ENCODE measurements around the gene BACE2. TPM values are rescaled to one million over a fixed set of nuclear protein-coding genes. Genes with fewer than 3 reads are reported as not detected.

BACE2 gene
- 89.7 to 162 TPM (median 130 TPM) in 3 replicates for polyA plus RNA-seq
- polyA plus RNA-seq (2011; ENCODE audit: low read depth): 31.9 TPM
- 122 and 149 TPM in 2 replicates for polyA plus RNA-seq (2011; cell fraction: cytosol; rRNA removed)
- 153 and 161 TPM in 2 replicates for polyA plus RNA-seq (2011; cell fraction: nucleus; rRNA removed)
- 57.6 and 100.0 TPM in 2 replicates for polyA plus RNA-seq (2012; ENCODE audit: low replicate concordance)
- 101 to 131 TPM (median 126 TPM) in 3 replicates for polyA minus RNA-seq
- polyA minus RNA-seq (2011; cell fraction: cytosol; rRNA and poly(A)+ RNA removed): 99.8 TPM
- 82.9 and 141 TPM in 2 replicates for polyA minus RNA-seq (2011; cell fraction: nucleus; rRNA and poly(A)+ RNA removed)

DNA sequence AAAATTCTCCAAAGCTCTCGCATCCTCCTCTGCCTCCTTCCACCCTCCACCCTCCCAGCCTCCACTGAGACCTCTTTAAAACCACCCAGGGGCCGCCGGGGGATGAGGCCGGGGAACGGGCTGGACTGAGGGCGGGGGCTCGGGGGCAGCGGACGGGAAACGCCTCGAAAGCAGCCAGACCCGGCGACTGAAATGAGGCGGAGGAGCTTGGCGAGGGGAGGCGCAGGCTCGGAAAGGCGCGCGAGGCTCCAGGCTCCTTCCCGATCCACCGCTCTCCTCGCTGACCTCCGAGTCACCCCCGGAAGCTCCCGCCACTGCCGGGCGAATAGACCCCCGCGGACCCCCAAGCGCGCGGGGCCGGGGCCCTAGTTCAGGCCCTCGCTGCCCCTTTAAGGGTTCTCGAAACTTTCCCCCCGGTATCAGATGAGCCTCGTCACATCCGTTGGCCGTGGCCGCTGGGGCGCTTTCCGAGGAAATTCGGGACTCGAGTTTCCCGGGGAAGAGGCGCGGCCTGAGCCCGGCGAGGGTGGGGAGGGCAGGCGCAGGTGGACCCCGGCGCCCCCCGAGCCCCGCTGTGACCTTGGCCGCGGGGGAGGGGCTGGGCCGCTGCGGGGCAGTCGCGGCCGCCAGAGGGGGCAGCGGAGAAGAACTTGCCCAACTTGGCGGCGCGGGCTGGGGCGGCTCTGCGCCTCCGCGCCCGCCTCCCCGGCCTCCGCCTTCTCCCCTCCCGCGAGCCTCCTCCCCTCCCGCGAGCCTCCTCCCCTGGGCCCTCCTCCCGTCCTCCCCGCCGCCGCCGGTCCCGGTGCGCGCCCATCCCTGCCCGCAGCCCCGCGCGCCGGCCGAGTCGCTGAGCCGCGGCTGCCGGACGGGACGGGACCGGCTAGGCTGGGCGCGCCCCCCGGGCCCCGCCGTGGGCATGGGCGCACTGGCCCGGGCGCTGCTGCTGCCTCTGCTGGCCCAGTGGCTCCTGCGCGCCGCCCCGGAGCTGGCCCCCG lies at the start of gene BACE2:
Gene BACE2, plus strand, starts transcription at position 813 of the 995 bp plus-strand sequence. Its CDS starts 104 bp downstream, at position 917.
- dilution Hi-C loops (cut with MboI; ENCODE audit: extremely low pct_ligation_motif_present, low sequenced_read_pairs): no loop called here
- Histone ChIP-seq H3K4me3 (ENCODE audit: control insufficient read depth in 2 of 3, extremely low read depth in 1 of 3, insufficient read depth in 2 of 3, low read depth in 1 of 3, low read length in 3 of 3) (peak within 1 kb of the TSS; percentile 76 to 91 (median 87)), H3K9me1 (ENCODE audit: control insufficient read depth, extremely low read depth, insufficient read depth, low read length) (no peaks in the 10 kb centered on the region), H3K27me3 (ENCODE audit: control insufficient read depth, extremely low read depth, insufficient read depth, low read length) (no peaks in the 10 kb centered on the region), H3K36me3 (ENCODE audit: control insufficient read depth in 2 of 2, extremely low read depth in 1 of 2, insufficient read depth in 2 of 2, low read length in 2 of 2) (peaks cover 3 to 6% of the 10 kb centered on the region in 2 experiments), H2AFZ (ENCODE audit: control insufficient read depth, low read length) (peak within 1 kb of the TSS; percentile 62), H3K9me3 (ENCODE audit: control insufficient read depth, low read depth, low read length) (no peaks in the 10 kb centered on the region), H3K79me2 (ENCODE audit: control insufficient read depth, insufficient read depth, low read length) (peaks cover 29% of the 10 kb centered on the region), H3K9ac (ENCODE audit: control insufficient read depth, extremely low read depth, insufficient read depth, low read length) (peak within 1 kb of the TSS; percentile 89), H3K4me1 (ENCODE audit: control insufficient read depth, extremely low read depth, insufficient read depth, low read length) (peaks cover 40% of the 10 kb centered on the region), H4K20me1 (ENCODE audit: control insufficient read depth, extremely low read depth, insufficient read depth, low read length) (no peaks in the 10 kb centered on the region), H3K27ac (ENCODE audit: control insufficient read depth, insufficient read depth, low read length) (peak within 1 kb of the TSS; percentile 96), H3K4me2 (ENCODE audit: control insufficient read depth, extremely low read depth, insufficient read depth, low read depth, low read length) (peak within 1 kb of the TSS; percentile 81)
- no peak for TF ChIP-seq EZH2 (IDR thresholded peaks at IDR 0.05; ENCODE audit: low read length)
- TF ChIP-seq, protein P1, sequence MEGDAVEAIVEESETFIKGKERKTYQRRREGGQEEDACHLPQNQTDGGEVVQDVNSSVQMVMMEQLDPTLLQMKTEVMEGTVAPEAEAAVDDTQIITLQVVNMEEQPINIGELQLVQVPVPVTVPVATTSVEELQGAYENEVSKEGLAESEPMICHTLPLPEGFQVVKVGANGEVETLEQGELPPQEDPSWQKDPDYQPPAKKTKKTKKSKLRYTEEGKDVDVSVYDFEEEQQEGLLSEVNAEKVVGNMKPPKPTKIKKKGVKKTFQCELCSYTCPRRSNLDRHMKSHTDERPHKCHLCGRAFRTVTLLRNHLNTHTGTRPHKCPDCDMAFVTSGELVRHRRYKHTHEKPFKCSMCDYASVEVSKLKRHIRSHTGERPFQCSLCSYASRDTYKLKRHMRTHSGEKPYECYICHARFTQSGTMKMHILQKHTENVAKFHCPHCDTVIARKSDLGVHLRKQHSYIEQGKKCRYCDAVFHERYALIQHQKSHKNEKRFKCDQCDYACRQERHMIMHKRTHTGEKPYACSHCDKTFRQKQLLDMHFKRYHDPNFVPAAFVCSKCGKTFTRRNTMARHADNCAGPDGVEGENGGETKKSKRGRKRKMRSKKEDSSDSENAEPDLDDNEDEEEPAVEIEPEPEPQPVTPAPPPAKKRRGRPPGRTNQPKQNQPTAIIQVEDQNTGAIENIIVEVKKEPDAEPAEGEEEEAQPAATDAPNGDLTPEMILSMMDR (optimal IDR thresholded peaks at IDR 0.05 in 1 of 3, IDR thresholded peaks at IDR 0.05 in 1 of 3, conservative IDR thresholded peaks at IDR 0.05 in 1 of 3; ENCODE audit: extremely low read depth in 1 of 3, insufficient read depth in 2 of 3, low read length in 3 of 3): peak in 2 of 3 experiments; percentile 56 to 66
- no peak for FAIRE-seq
- DNase-seq (ENCODE audit: low read depth, low spot score): no peak

DNA sequence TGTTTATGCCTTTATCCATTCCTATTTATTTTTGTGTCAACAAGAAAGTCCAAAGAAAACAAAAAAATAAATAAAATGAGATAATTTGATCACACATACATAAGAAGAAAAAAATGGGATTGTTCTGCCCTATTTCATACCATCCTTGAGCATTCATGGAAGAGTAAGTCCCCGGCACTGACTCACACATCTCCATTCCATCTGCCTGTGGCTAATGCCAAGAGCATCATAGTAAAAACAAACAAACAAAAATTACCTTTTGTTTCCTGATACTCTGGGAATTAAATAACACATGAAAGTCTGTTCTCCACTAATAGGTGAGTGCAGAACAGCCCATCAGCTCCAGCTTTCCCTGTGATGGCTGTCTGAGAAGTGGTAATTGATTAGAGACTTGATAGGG lies 48.1 kb upstream of the BACE2 start:
- dilution Hi-C loops (cut with MboI; ENCODE audit: extremely low pct_ligation_motif_present, low sequenced_read_pairs): no loop called here

More for the DNA sequence above, 48.1 kb upstream of the BACE2 start:
- Histone ChIP-seq H3K4me2 (ENCODE audit: control insufficient read depth, extremely low read depth, insufficient read depth, low read depth, low read length) (no peak overlapping the region), H3K36me3 (ENCODE audit: control insufficient read depth in 2 of 2, extremely low read depth in 1 of 2, insufficient read depth in 2 of 2, low read length in 2 of 2) (no peaks in the 10 kb centered on the region), H3K4me1 (ENCODE audit: control insufficient read depth, extremely low read depth, insufficient read depth, low read length) (peaks cover 4% of the 10 kb centered on the region), H3K27ac (ENCODE audit: control insufficient read depth, insufficient read depth, low read length) (no peak overlapping the region), H3K4me3 (ENCODE audit: control insufficient read depth in 2 of 3, extremely low read depth in 1 of 3, insufficient read depth in 2 of 3, low read depth in 1 of 3, low read length in 3 of 3) (no peak overlapping the region), H3K9me3 (ENCODE audit: control insufficient read depth, low read depth, low read length) (no peaks in the 10 kb centered on the region), H2AFZ (ENCODE audit: control insufficient read depth, low read length) (no peak overlapping the region), H3K9ac (ENCODE audit: control insufficient read depth, extremely low read depth, insufficient read depth, low read length) (no peak overlapping the region), H3K27me3 (ENCODE audit: control insufficient read depth, extremely low read depth, insufficient read depth, low read length) (peaks cover 18% of the 10 kb centered on the region), H3K79me2 (ENCODE audit: control insufficient read depth, insufficient read depth, low read length) (no peaks in the 10 kb centered on the region), H3K9me1 (ENCODE audit: control insufficient read depth, extremely low read depth, insufficient read depth, low read length) (no peaks in the 10 kb centered on the region), H4K20me1 (ENCODE audit: control insufficient read depth, extremely low read depth, insufficient read depth, low read length) (no peaks in the 10 kb centered on the region)
- TF ChIP-seq, protein P1 (optimal IDR thresholded peaks at IDR 0.05 in 1 of 3, IDR thresholded peaks at IDR 0.05 in 1 of 3, conservative IDR thresholded peaks at IDR 0.05 in 1 of 3; ENCODE audit: extremely low read depth in 1 of 3, insufficient read depth in 2 of 3, low read length in 3 of 3): no peak
- no peak for TF ChIP-seq EZH2 (IDR thresholded peaks at IDR 0.05; ENCODE audit: low read length)
- no peak for DNase-seq (ENCODE audit: low read depth, low spot score)
- FAIRE-seq: no peak

Measured in keratinocyte (primary cell).